K562 (cell line): ENCODE data around the gene UBE2H. TPM values are rescaled to one million over a fixed set of nuclear protein-coding genes. Genes with fewer than 3 reads are reported as not detected.

ENCODE experiments used
- EP300 ChIP-seq: IDR thresholded peaks from 2 replicates; pipeline ENCODE4 v1.6.1; 2012; ENCODE audit warnings: low read length, improper control_type of control experiment
- ILF3 ChIP-seq: fragments of 450-650 bp; IDR thresholded peaks from 2 replicates; pipeline ENCODE4 v1.6.1; 2018; ENCODE audit warnings: antibody characterized with exemption, mild to moderate bottlenecking, moderate library complexity, borderline replicate concordance
- JUNB ChIP-seq: fragments of 450-650 bp; formaldehyde crosslinking; conservative IDR thresholded peaks from 2 replicates; pipeline ENCODE4 v1.4.0; 2020; ENCODE audit warnings: mild to moderate bottlenecking
- KHSRP ChIP-seq: fragments of 450-650 bp; IDR thresholded peaks from 2 replicates; pipeline ENCODE4 v1.6.1; 2017
- NR2C1 ChIP-seq, 2 experiments: fragments of 450-650 bp; IDR thresholded peaks; 2 replicates each; pipeline ENCODE4 v1.6.1; 2017; ENCODE audit warnings: mild to moderate bottlenecking in 2 of 2, antibody characterized with exemption in 1 of 2, inconsistent platforms in 1 of 2, missing compliant biosample characterization in 1 of 2, missing genetic modification characterization in 1 of 2
- POLR2AphosphoS2 ChIP-seq: IDR thresholded peaks from 2 replicates; pipeline ENCODE4 v1.6.1; 2012; ENCODE audit warnings: low read length, improper control_type of control experiment
- SIX5 ChIP-seq, 2 experiments: IDR thresholded peaks; 2 replicates each; pipeline ENCODE4 v1.6.1; 2011; ENCODE audit warnings: low read length in 2 of 2, borderline replicate concordance in 1 of 2, low read depth in 1 of 2, mild to moderate bottlenecking in 1 of 2, moderate library complexity in 1 of 2; ENCODE audit not compliant: insufficient read depth in 1 of 2
- TARDBP ChIP-seq: fragments of 450-650 bp; IDR thresholded peaks from 2 replicates; pipeline ENCODE4 v1.6.1; 2016
- THRAP3 ChIP-seq: fragments of 450-650 bp; IDR thresholded peaks from 2 replicates; pipeline ENCODE4 v1.6.1; 2016; ENCODE audit warnings: mild to moderate bottlenecking, inconsistent platforms, borderline replicate concordance
- YBX1 ChIP-seq: fragments of 450-650 bp; IDR thresholded peaks from 2 replicates; pipeline ENCODE4 v1.7.1; 2016; ENCODE audit warnings: mild to moderate bottlenecking
- ZNF143 ChIP-seq: sonication (generic); formaldehyde crosslinking; IDR thresholded peaks from 2 replicates; pipeline ENCODE4 v1.9.0; 2022; ENCODE audit warnings: mild to moderate bottlenecking, missing genetic modification reagents
- ZNF224 ChIP-seq: sonication (generic); formaldehyde crosslinking; IDR thresholded peaks from 2 replicates; pipeline ENCODE4 v1.8.0; 2022; ENCODE audit warnings: mild to moderate bottlenecking, missing genetic modification reagents
- ZNF764 ChIP-seq: fragments of 250-450 bp; sonication (Bioruptor Pico); IDR thresholded peaks from 2 replicates; pipeline ENCODE4 v1.4.0; 2020; ENCODE audit warnings: low read depth, mild to moderate bottlenecking, moderate library complexity
- polyA plus RNA-seq, 8 experiments: library from polyadenylated mRNA; depleted of rRNA in 4 of 8; stranded (reverse) in 5 of 8; unstranded in 3 of 8; fragments of >200 nt; fragmentation: Nextera tagmentation in 2 of 8; fragmentation: Illumina TruSeq in 1 of 8; extraction: Ambion mirVana in 2 of 8; extraction: Trizol in 1 of 8; gene quantifications; 2 replicates each; pipeline versions ENCODE4 v1.2.1 to v1.2.3, GENCODE V29; 2011 to 2014; ENCODE audit warnings: inconsistent platforms in 1 of 8, missing spikeins in 1 of 8
- total RNA-seq, 7 experiments: library from RNA; depleted of rRNA in 6 of 7; stranded (reverse); fragments of >200 nt in 6 of 7; fragmentation: Illumina TruSeq in 2 of 7; extraction: Trizol in 2 of 7; gene quantifications; 2 replicates each; pipeline versions ENCODE4 v1.2.1 to v1.2.3, GENCODE V29; 2011 to 2021; ENCODE audit warnings: low replicate concordance in 1 of 7
- TF ChIP-seq, protein P1 (sequence below): fragments of 200-400 bp; formaldehyde crosslinking; IDR thresholded peaks from 2 replicates; pipeline ENCODE4 v1.6.1; 2017; ENCODE audit warnings: mild to moderate bottlenecking, low read depth, low read length, moderate library complexity
- TF ChIP-seq, protein P2 (sequence below): fragments of 450-650 bp; IDR thresholded peaks from 2 replicates; pipeline ENCODE4 v1.6.1; 2016; ENCODE audit warnings: mild to moderate bottlenecking, moderate library complexity

The UBE2H gene
- total and polyA plus RNA-seq, 9 of the 15 experiments (the other 6 are each of a cell fraction or from before 2014, with no cell fraction given): 6.3 to 33.0 (median 13.3) TPM

DNA sequence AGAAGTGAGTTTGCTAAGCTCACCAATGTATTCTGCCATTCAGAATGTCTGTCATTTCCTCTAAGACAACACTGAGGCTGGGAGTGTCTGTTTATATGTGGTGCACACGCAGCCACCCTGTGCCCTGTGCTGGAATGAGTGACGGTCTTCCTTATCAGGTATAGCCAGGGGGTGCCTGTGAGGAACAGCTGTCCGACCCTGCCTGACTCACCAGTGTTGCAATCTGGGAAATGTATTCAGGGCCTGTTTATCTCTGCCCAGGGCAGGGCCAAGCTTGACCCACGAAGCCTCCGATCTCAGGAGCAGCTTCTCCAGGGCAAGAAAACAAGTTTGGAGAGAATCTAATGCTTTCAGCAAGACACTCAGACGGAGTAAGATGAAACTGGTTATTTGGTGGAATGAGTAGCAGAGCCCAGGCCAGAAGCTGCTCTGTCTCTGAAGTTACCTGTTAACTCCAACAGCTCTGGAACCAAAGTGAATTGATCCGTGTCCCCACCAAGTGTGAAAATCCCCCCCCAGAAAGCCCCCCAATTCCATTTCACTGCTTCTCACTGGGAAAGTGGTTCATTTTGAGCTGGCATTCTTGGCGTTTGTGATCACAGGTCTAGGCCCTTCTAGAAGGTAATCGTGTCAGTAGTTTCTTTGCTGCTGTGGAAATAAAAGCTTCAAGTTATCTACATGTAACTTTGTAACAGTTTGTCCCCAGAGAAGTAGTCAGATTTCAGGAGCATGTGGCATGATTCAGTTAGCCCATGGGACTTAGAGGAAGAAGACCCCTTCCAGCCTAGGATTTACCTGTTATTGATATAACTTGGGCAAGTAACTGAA is 6.1 kb upstream of the UBE2H start (continued):
- TF ChIP-seq NR2C1 (IDR thresholded peaks at IDR 0.05): peak; percentile 81
- TF ChIP-seq NR2C1 (tag; IDR thresholded peaks at IDR 0.05): peak; percentile 93
- TF ChIP-seq, protein P1, sequence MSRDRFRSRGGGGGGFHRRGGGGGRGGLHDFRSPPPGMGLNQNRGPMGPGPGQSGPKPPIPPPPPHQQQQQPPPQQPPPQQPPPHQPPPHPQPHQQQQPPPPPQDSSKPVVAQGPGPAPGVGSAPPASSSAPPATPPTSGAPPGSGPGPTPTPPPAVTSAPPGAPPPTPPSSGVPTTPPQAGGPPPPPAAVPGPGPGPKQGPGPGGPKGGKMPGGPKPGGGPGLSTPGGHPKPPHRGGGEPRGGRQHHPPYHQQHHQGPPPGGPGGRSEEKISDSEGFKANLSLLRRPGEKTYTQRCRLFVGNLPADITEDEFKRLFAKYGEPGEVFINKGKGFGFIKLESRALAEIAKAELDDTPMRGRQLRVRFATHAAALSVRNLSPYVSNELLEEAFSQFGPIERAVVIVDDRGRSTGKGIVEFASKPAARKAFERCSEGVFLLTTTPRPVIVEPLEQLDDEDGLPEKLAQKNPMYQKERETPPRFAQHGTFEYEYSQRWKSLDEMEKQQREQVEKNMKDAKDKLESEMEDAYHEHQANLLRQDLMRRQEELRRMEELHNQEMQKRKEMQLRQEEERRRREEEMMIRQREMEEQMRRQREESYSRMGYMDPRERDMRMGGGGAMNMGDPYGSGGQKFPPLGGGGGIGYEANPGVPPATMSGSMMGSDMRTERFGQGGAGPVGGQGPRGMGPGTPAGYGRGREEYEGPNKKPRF: no peak
- TF ChIP-seq ZNF143 (CRISPR knock-in tag): peak; percentile 73
- no peak for TF ChIP-seq ZNF224 (CRISPR knock-in tag)
- TF ChIP-seq JUNB (CRISPR knock-in tag): peak; percentile 67
- peak; percentile 99 for TF ChIP-seq EP300
- no peak for TF ChIP-seq THRAP3
- TF ChIP-seq TARDBP: peak; percentile 99
- no peak for TF ChIP-seq YBX1
- TF ChIP-seq, protein P2, sequence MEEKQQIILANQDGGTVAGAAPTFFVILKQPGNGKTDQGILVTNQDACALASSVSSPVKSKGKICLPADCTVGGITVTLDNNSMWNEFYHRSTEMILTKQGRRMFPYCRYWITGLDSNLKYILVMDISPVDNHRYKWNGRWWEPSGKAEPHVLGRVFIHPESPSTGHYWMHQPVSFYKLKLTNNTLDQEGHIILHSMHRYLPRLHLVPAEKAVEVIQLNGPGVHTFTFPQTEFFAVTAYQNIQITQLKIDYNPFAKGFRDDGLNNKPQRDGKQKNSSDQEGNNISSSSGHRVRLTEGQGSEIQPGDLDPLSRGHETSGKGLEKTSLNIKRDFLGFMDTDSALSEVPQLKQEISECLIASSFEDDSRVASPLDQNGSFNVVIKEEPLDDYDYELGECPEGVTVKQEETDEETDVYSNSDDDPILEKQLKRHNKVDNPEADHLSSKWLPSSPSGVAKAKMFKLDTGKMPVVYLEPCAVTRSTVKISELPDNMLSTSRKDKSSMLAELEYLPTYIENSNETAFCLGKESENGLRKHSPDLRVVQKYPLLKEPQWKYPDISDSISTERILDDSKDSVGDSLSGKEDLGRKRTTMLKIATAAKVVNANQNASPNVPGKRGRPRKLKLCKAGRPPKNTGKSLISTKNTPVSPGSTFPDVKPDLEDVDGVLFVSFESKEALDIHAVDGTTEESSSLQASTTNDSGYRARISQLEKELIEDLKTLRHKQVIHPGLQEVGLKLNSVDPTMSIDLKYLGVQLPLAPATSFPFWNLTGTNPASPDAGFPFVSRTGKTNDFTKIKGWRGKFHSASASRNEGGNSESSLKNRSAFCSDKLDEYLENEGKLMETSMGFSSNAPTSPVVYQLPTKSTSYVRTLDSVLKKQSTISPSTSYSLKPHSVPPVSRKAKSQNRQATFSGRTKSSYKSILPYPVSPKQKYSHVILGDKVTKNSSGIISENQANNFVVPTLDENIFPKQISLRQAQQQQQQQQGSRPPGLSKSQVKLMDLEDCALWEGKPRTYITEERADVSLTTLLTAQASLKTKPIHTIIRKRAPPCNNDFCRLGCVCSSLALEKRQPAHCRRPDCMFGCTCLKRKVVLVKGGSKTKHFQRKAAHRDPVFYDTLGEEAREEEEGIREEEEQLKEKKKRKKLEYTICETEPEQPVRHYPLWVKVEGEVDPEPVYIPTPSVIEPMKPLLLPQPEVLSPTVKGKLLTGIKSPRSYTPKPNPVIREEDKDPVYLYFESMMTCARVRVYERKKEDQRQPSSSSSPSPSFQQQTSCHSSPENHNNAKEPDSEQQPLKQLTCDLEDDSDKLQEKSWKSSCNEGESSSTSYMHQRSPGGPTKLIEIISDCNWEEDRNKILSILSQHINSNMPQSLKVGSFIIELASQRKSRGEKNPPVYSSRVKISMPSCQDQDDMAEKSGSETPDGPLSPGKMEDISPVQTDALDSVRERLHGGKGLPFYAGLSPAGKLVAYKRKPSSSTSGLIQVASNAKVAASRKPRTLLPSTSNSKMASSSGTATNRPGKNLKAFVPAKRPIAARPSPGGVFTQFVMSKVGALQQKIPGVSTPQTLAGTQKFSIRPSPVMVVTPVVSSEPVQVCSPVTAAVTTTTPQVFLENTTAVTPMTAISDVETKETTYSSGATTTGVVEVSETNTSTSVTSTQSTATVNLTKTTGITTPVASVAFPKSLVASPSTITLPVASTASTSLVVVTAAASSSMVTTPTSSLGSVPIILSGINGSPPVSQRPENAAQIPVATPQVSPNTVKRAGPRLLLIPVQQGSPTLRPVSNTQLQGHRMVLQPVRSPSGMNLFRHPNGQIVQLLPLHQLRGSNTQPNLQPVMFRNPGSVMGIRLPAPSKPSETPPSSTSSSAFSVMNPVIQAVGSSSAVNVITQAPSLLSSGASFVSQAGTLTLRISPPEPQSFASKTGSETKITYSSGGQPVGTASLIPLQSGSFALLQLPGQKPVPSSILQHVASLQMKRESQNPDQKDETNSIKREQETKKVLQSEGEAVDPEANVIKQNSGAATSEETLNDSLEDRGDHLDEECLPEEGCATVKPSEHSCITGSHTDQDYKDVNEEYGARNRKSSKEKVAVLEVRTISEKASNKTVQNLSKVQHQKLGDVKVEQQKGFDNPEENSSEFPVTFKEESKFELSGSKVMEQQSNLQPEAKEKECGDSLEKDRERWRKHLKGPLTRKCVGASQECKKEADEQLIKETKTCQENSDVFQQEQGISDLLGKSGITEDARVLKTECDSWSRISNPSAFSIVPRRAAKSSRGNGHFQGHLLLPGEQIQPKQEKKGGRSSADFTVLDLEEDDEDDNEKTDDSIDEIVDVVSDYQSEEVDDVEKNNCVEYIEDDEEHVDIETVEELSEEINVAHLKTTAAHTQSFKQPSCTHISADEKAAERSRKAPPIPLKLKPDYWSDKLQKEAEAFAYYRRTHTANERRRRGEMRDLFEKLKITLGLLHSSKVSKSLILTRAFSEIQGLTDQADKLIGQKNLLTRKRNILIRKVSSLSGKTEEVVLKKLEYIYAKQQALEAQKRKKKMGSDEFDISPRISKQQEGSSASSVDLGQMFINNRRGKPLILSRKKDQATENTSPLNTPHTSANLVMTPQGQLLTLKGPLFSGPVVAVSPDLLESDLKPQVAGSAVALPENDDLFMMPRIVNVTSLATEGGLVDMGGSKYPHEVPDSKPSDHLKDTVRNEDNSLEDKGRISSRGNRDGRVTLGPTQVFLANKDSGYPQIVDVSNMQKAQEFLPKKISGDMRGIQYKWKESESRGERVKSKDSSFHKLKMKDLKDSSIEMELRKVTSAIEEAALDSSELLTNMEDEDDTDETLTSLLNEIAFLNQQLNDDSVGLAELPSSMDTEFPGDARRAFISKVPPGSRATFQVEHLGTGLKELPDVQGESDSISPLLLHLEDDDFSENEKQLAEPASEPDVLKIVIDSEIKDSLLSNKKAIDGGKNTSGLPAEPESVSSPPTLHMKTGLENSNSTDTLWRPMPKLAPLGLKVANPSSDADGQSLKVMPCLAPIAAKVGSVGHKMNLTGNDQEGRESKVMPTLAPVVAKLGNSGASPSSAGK: peak; percentile 39; the same call in 1 of the 2 replicates
- no peak for TF ChIP-seq ZNF764 (CRISPR knock-in tag)
- peak; percentile 97; the same call in 1 of the 2 replicates for TF ChIP-seq ILF3
- TF ChIP-seq KHSRP: peak; percentile 86
- no peak; a peak in 1 of 4 replicates for TF ChIP-seq SIX5 (IDR thresholded peaks at IDR 0.05; ENCODE audit: borderline replicate concordance in 1 of 2, insufficient read depth in 1 of 2, low read depth in 1 of 2, low read length in 2 of 2)
- TF ChIP-seq POLR2AphosphoS2: no peak
